ENCODE data around the gene DDI1. TPM values are rescaled to one million over a fixed set of nuclear protein-coding genes. Genes with fewer than 3 reads are reported as not detected.

The DDI1 gene
- total and polyA plus RNA-seq, 2 of the 4 experiments (the other 2 are of a cell fraction), result not detected

- Histone ChIP-seq H3K9ac (ENCODE audit: low read depth, low read length) (no peak overlapping the region), H2AK9ac (replicated peaks; ENCODE audit: low read depth, low read length, poor library complexity) (no peak overlapping the region), H2AK5ac (ENCODE audit: low read depth, low read length) (no peak overlapping the region), H4K91ac (ENCODE audit: insufficient read depth, low read depth, low read length) (no peak overlapping the region), H3K56ac (ENCODE audit: extremely low read depth, insufficient read depth, low read length) (no peak overlapping the region), H3K4me3 (ENCODE audit: insufficient read depth, low read depth, low read length) (no peak overlapping the region), H3K9me1 (ENCODE audit: insufficient read depth, low read length) (no peaks in the 10 kb centered on the region), H3K79me1 (ENCODE audit: low read depth in 1 of 2, low read length in 2 of 2) (no peaks in the 10 kb centered on the region), H4K5ac (ENCODE audit: low read depth, low read length) (no peak overlapping the region), H3K4ac (ENCODE audit: low read depth, low read length) (no peak overlapping the region), H3K4me2 (ENCODE audit: low read depth, low read length) (no peak overlapping the region), H4K20me1 (ENCODE audit: insufficient read depth, low read length) (no peaks in the 10 kb centered on the region), H3K27me3 (ENCODE audit: control insufficient read depth, insufficient read depth, low read length) (no peaks in the 10 kb centered on the region), H2AFZ (replicated peaks; ENCODE audit: low read length, poor library complexity) (no peak overlapping the region), H2BK120ac (ENCODE audit: low read depth, low read length) (no peak overlapping the region), H4K8ac (ENCODE audit: low read depth in 2 of 2, low read length in 2 of 2) (no peak overlapping the region), H2BK20ac (ENCODE audit: low read depth, low read length) (no peak overlapping the region), H2BK5ac (ENCODE audit: low read depth, low read length, poor library complexity, severe bottlenecking) (no peak overlapping the region), H3K23ac (ENCODE audit: low read depth, low read length) (no peak overlapping the region), H3K18ac (ENCODE audit: low read depth, low read length) (no peak overlapping the region), H3K27ac (ENCODE audit: insufficient read depth, low read length) (no peak overlapping the region), H3K9me3 (ENCODE audit: control insufficient read depth, insufficient read depth, low read length) (no peaks in the 10 kb centered on the region), H3K4me1 (ENCODE audit: control insufficient read depth, insufficient read depth, low read length) (peaks cover 2% of the 10 kb centered on the region; the same call in 1 of the 2 replicates), H2BK15ac (ENCODE audit: low read depth, low read length) (no peak overlapping the region), H3K14ac (replicated peaks; ENCODE audit: low read depth, low read length) (no peak overlapping the region), H3K36me3 (ENCODE audit: control insufficient read depth, insufficient read depth, low read length) (no peaks in the 10 kb centered on the region)
- DNase-seq (no peak), ATAC-seq (ENCODE audit: low read depth) (no peak)
- ChIA-PET POLR2A (ENCODE audit: unreplicated experiment) (no interaction called here), CTCF (no interaction called here)
- dilution Hi-C loops (cut with HindIII; ENCODE audit: low sequenced_read_pairs, unreplicated experiment) (no loop called here), intact Hi-C loops (cut with micrococcal nuclease) (no loop called here), in situ Hi-C loops (cut with MboI; ENCODE audit: low sequenced_read_pairs) (no loop called here)
- whole genome bisulfite sequencing, 2 experiments (ENCODE audit: extremely low coverage in 2 of 2, insufficient read length in 1 of 2), result no CpG with 5 or more reads among the region's 5 CpGs
- no TSS peak for BruUV-seq (replicated peaks)
- TF ChIP-seq RCOR1 (IDR thresholded peaks at IDR 0.05; ENCODE audit: insufficient replicate concordance, low read length) (no peak), ELK1 (IDR thresholded peaks at IDR 0.05; ENCODE audit: borderline replicate concordance, low read depth, low read length) (no peak), BHLHE40 (IDR thresholded peaks at IDR 0.05; ENCODE audit: low read depth, low read length) (no peak), POLR2A (IDR thresholded peaks at IDR 0.05; ENCODE audit: low read depth, low read length) (no peak), CHD1 (IDR thresholded peaks at IDR 0.05; ENCODE audit: low read depth, low read length) (no peak)
Measured at GRCh38 chr11:104064034-104064630, 27.7 kb downstream of the DDI1 start.

All from IMR-90 (cell line).